TTC549 (cell line): ENCODE data around the gene PLCG1.

Experiments
- FAIRE-seq: peaks from 2 replicates; lab custom pipeline; 2012; peaks lifted over from hg19 to GRCh38; lab: Jason Lieb, UNC

The PLCG1 gene

DNA sequence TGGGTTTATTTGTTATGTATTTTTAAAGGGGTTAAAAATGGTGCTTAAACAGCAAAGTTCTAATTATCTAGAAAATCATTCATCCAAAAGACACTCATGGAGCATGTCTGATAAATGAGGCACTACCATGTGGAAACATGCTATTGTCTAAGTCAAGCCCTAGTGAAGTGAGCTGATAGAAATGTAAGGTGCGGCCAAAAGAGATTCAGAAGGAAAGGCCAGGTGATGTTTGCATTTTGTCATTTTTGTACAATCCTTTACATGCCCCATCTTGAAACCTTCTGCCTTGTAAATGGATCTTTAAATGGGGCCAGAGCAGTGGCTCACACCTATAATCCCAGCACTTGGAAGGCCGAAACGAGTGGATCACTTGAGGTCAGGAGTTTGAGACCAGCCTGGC lies 77.3 kb downstream of the PLCG1 start:
- FAIRE-seq = no peak

DNA sequence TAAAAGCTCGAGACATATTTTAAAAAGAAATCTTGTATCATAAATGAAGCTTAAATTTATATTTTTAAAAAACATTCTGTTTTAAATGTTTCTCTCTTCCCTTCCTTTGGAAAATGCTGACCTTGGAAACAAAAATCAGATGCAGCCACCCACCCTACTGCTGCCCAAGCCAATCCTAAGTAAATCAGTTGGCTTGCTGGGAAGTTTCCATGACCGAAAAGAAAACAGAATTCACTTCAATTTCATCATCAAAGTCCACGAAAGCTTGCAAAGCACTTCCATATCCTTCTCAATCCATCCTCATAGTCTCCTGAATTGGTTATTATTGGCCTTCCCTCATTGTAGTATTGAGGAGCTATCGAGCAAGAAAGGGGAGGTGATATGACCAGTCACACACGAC lies 80.1 kb downstream of the PLCG1 start:
- FAIRE-seq = no peak

GRCh38 chr20:41218466-41218865 lies 81.1 kb downstream of the PLCG1 start:
- FAIRE-seq = no peak

- no peak for FAIRE-seq
These were observed 82.5 kb downstream of the PLCG1 start for GRCh38 chr20:41219824-41220223.

- FAIRE-seq = no peak
These were observed 84.4 kb downstream of the PLCG1 start for GRCh38 chr20:41221614-41222218.

DNA sequence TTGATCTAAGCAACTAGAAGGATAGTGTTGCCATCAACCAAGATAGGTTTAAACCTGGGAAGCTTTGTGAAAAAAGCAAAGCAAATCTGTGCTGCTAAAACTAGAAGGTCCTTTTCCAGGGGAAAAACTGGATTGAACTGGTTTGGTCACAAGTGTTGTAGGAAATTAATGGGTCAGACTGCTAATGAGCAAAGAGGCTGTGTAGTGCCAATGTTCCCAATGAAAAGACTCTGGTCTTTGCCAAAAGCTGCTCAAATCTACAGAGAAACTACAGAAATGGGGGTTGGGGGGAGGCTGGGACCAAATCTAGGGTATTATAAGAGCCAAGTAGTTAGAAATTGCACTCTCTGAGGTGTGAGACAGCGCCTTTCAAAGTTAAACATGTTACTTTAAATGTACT lies 85.0 kb downstream of the PLCG1 start:
- FAIRE-seq = no peak

DNA sequence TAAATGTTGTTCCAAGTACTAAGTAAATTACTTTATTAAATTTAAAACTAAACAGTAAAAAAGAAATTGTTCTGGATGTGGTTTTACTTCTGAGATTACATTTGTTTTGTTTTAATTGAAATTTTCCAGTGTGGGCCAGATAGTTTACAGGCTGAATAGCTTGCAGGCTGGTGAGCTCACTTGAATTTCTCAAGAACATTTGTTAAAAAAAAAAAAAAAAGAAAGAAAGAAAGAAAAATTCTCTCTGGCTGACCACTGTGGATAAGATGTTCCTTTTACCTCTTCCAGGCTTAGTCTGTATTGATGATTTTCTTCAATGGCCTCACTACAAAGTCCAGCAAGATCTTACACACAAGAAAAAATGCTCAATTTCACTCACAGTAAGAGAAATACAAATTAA lies 85.4 kb downstream of the PLCG1 start:
- FAIRE-seq = no peak

GRCh38 chr20:41223112-41223511 lies 85.8 kb downstream of the PLCG1 start:
- no peak for FAIRE-seq

GRCh38 chr20:41224281-41224680 lies 86.9 kb downstream of the PLCG1 start:
- FAIRE-seq = no peak

DNA sequence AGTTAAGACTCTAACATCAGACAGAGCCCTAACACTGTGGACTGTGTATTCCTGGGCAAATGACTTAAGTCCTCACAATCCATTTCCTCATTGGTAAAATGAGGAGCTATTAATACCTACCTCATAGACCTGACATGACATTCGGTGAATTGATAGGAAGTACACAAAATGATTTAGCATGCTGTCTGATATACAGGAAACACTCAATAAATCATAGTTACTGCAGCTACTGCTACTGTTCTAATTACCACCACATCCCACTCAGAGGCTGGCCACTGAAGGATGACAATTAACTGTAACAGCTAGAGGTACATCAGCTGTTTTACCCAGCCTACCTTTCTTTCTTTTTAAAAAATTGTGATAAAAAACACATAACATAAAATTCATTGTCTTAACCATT lies 87.7 kb downstream of the PLCG1 start:
- FAIRE-seq = no peak

GRCh38 chr20:41226426-41226825 lies 89.1 kb downstream of the PLCG1 start:
- FAIRE-seq = no peak
